IPS DF 6.9 (cell line): ENCODE measurements around the gene RRAD.
"Not testable (repeated sequence)": the region's sequence is repeated elsewhere in the genome, so short reads cannot be mapped to it uniquely, and the experiment has no call there.

Experiments used
- DNase-seq: peaks from one replicate; pipeline ENCODE4 v3.0.0-alpha.2; 2013; ENCODE audit warnings: low read depth, low spot score
- H3K27ac ChIP-seq: one replicate; pipeline ENCODE4 v1.5.1; 2013; ENCODE audit warnings: low read length, control low read depth
- H3K27me3 ChIP-seq: 2 replicates; pipeline ENCODE4 v1.6.1; 2013; ENCODE audit warnings: mild to moderate bottlenecking, low read length; ENCODE audit not compliant: control insufficient read depth, insufficient read depth
- H3K36me3 ChIP-seq: 2 replicates; pipeline ENCODE4 v1.6.1; 2013; ENCODE audit warnings: low read length; ENCODE audit not compliant: control insufficient read depth, insufficient read depth
- H3K4me1 ChIP-seq: 2 replicates; pipeline ENCODE4 v1.6.1; 2013; ENCODE audit warnings: low read length; ENCODE audit not compliant: control insufficient read depth, insufficient read depth
- H3K4me3 ChIP-seq: 2 replicates; pipeline ENCODE4 v1.5.1; 2013; ENCODE audit warnings: mild to moderate bottlenecking, low read length
- H3K9me3 ChIP-seq: 2 replicates; pipeline ENCODE4 v1.6.1; 2013; ENCODE audit warnings: low read length, inconsistent platforms; ENCODE audit not compliant: control insufficient read depth, insufficient read depth
- WGBS: extraction: QIAGEN DNeasy Blood & Tissue Kit; methylation state at CpG from one replicate; pipeline ENCODE4 v1.1.7; 2013; ENCODE audit warnings: mixed read lengths, missing lambda C conversion rate; ENCODE audit not compliant: insufficient read length, insufficient coverage; 5-methylcytosine and 5-hydroxymethylcytosine counted together

The RRAD gene

GRCh38 chr16:66950437-66950836, 25.1 kb upstream of the RRAD start:
- WGBS: no CpG with 5 or more reads among the region's 2 CpGs
- Histone ChIP-seq H3K27ac (no peak overlapping the region), H3K36me3 (no peaks in the 10 kb centered on the region), H3K4me1 (0 out of 2 replicates have a peak, but pooled peaks cover 1% of the 10 kb centered on the region), H3K27me3 (peaks cover 25% of the 10 kb centered on the region), H3K9me3 (no peaks in the 10 kb centered on the region), H3K4me3 (no peak overlapping the region)
- DNase-seq: no peak

- H3K4me1 ChIP-seq: 0 out of 2 replicates have a peak, but pooled peaks cover 1% of the 10 kb centered on the region
- H3K27me3 ChIP-seq: peaks cover 25% of the 10 kb centered on the region
- no peaks in the 10 kb centered on the region for H3K36me3 ChIP-seq
- no peak overlapping the region for H3K27ac ChIP-seq
- no peak overlapping the region for H3K4me3 ChIP-seq
- H3K9me3 ChIP-seq: no peaks in the 10 kb centered on the region
- no CpG with 5 or more reads among the region's 6 CpGs for WGBS
- no peak for DNase-seq
Observed at GRCh38 chr16:66949472-66949871, 24.1 kb upstream of the RRAD start.

- peaks cover 25% of the 10 kb centered on the region for H3K27me3 ChIP-seq
- no CpG with 5 or more reads among the region's 21 CpGs for WGBS
- no peak overlapping the region for H3K4me3 ChIP-seq
- H3K36me3 ChIP-seq: no peaks in the 10 kb centered on the region
- no peak overlapping the region for H3K27ac ChIP-seq
- no peaks in the 10 kb centered on the region for H3K9me3 ChIP-seq
- no peak for DNase-seq
- 0 out of 2 replicates have a peak, but pooled peaks cover 1% of the 10 kb centered on the region for H3K4me1 ChIP-seq
Observed at GRCh38 chr16:66948837-66949225, 23.5 kb upstream of the RRAD start.

- H3K27me3 ChIP-seq: peaks cover 25% of the 10 kb centered on the region
- no peak for DNase-seq
- no peaks in the 10 kb centered on the region for H3K36me3 ChIP-seq
- peak overlapping the region; percentile 18; the same call in 1 of the 2 replicates for H3K4me3 ChIP-seq
- H3K27ac ChIP-seq: no peak overlapping the region
- no peaks in the 10 kb centered on the region for H3K9me3 ChIP-seq
- WGBS: no CpG with 5 or more reads among the region's 44 CpGs
- H3K4me1 ChIP-seq: 0 out of 2 replicates have a peak, but pooled peaks cover 1% of the 10 kb centered on the region
Observed at GRCh38 chr16:66948134-66948836, 22.9 kb upstream of the RRAD start.

- peak; percentile 91 for DNase-seq
- Histone ChIP-seq H3K4me3 (peak overlapping the region; percentile 22; the same call in 1 of the 2 replicates), H3K27ac (no peak overlapping the region), H3K9me3 (no peaks in the 10 kb centered on the region), H3K4me1 (0 out of 2 replicates have a peak, but pooled peaks cover 1% of the 10 kb centered on the region), H3K27me3 (peaks cover 25% of the 10 kb centered on the region), H3K36me3 (no peaks in the 10 kb centered on the region)
- WGBS: no CpG with 5 or more reads among the region's 23 CpGs
Observed at GRCh38 chr16:66947302-66948065, 22.1 kb upstream of the RRAD start.

GRCh38 chr16:66946974-66947301, 21.6 kb upstream of the RRAD start:
- H3K36me3 ChIP-seq: 0 out of 2 replicates have a peak, but pooled peaks cover 2% of the 10 kb centered on the region
- no peak overlapping the region for H3K4me3 ChIP-seq
- H3K9me3 ChIP-seq: no peaks in the 10 kb centered on the region
- no CpG with 5 or more reads among the region's 5 CpGs for WGBS
- H3K27ac ChIP-seq: no peak overlapping the region
- no peak for DNase-seq
- H3K4me1 ChIP-seq: 0 out of 2 replicates have a peak, but pooled peaks cover 1% of the 10 kb centered on the region
- H3K27me3 ChIP-seq: peaks cover 25% of the 10 kb centered on the region

GRCh38 chr16:66946541-66946940, 21.2 kb upstream of the RRAD start:
- no CpG with 5 or more reads among the region's 7 CpGs for WGBS
- Histone ChIP-seq H3K27ac (no peak overlapping the region), H3K9me3 (no peaks in the 10 kb centered on the region), H3K27me3 (peaks cover 25% of the 10 kb centered on the region), H3K36me3 (0 out of 2 replicates have a peak, but pooled peaks cover 5% of the 10 kb centered on the region), H3K4me3 (no peak overlapping the region), H3K4me1 (0 out of 2 replicates have a peak, but pooled peaks cover 1% of the 10 kb centered on the region)
- DNase-seq: no peak

- Histone ChIP-seq H3K27me3 (peaks cover 25% of the 10 kb centered on the region), H3K4me1 (0 out of 2 replicates have a peak, but pooled peaks cover 1% of the 10 kb centered on the region), H3K9me3 (no peaks in the 10 kb centered on the region), H3K27ac (no peak overlapping the region), H3K4me3 (no peak overlapping the region), H3K36me3 (peaks cover 7% of the 10 kb centered on the region)
- no CpG with 5 or more reads among the region's 4 CpGs for WGBS
- no peak for DNase-seq
Observed at GRCh38 chr16:66945939-66946338, 20.6 kb upstream of the RRAD start.

GRCh38 chr16:66944971-66945370, 19.6 kb upstream of the RRAD start:
- H3K27ac ChIP-seq, H3K4me3 ChIP-seq, H3K36me3 ChIP-seq, DNase-seq, H3K9me3 ChIP-seq, H3K4me1 ChIP-seq: not testable (repeated sequence)
- WGBS: no CpG with 5 or more reads among the region's 9 CpGs
- peaks cover 25% of the 10 kb centered on the region for H3K27me3 ChIP-seq

GRCh38 chr16:66944054-66944441, 18.7 kb upstream of the RRAD start:
- Histone ChIP-seq H3K9me3 (no peaks in the 10 kb centered on the region), H3K27ac (no peak overlapping the region), H3K36me3 (peaks cover 10% of the 10 kb centered on the region), H3K4me3 (no peak overlapping the region), H3K4me1 (0 out of 2 replicates have a peak, but pooled peaks cover 1% of the 10 kb centered on the region), H3K27me3 (peaks cover 17% of the 10 kb centered on the region)
- WGBS: no CpG with 5 or more reads among the region's 5 CpGs
- DNase-seq: no peak
